ENCODE results near the gene HTR3A.

DNA sequence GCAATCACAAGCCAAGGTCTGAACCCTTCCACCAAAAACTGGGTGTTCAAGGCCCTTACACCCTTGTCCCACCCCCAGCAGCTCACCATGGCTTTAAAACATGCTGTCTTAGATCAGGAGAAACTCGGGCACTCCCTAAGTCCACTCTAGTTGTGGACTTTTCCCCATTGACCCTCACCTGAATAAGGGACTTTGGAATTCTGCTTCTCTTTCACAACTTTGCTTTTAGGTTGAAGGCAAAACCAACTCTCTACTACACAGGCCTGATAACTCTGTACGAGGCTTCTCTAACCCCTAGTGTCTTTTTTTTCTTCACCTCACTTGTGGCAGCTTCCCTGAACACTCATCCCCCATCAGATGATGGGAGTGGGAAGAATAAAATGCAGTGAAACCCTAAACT, 15.0 kb downstream of the HTR3A start:
- TF ChIP-seq GATA2 (IDR thresholded peaks at IDR 0.05; ENCODE audit: low read depth, low read length) (no peak), GATA3 (IDR thresholded peaks at IDR 0.05; ENCODE audit: low read depth, low read length) (no peak)
